ENCODE measurements around the gene VEGFB.
"Not testable (repeated sequence)": the region's sequence is repeated elsewhere in the genome, so short reads cannot be mapped to it uniquely, and the experiment has no call there.

The VEGFB gene

GRCh38 chr11:64232182-64232966, 2.0 kb upstream of the VEGFB start:
- no peak for DNase-seq (ENCODE audit: low read depth)

- no peak for DNase-seq (ENCODE audit: low read depth)
Measured at GRCh38 chr11:64232967-64233315, 1.4 kb upstream of the VEGFB start.

- no peak for DNase-seq (ENCODE audit: low read depth)
Measured at GRCh38 chr11:64234647-64235379, 429 bp downstream of the VEGFB start.

GRCh38 chr11:64235437-64236161, 1.2 kb downstream of the VEGFB start:
- no peak for DNase-seq (ENCODE audit: low read depth)

GRCh38 chr11:64237484-64237951, 3.1 kb downstream of the VEGFB start:
- no peak for DNase-seq (ENCODE audit: low read depth)

GRCh38 chr11:64238076-64238475, 3.7 kb downstream of the VEGFB start:
- DNase-seq (ENCODE audit: low read depth) = no peak

- DNase-seq (ENCODE audit: low read depth) = no peak
Measured at GRCh38 chr11:64238999-64239398, 4.6 kb downstream of the VEGFB start.

- DNase-seq (ENCODE audit: low read depth) = no peak
Measured at GRCh38 chr11:64239662-64240434, 5.5 kb downstream of the VEGFB start.

- peak; percentile 88 for DNase-seq (ENCODE audit: low read depth)
Measured at GRCh38 chr11:64240435-64241240, 6.3 kb downstream of the VEGFB start, which contains the start of gene FKBP2. TSS of gene FKBP2 (plus strand) at chr11:64241095. CDS start at chr11:64242388, 1,293 bp downstream.

GRCh38 chr11:64241241-64241490, 6.8 kb downstream of the VEGFB start:
- DNase-seq (ENCODE audit: low read depth) = peak; percentile 93

- no peak for DNase-seq (ENCODE audit: low read depth)
Measured at GRCh38 chr11:64241491-64242374, 7.3 kb downstream of the VEGFB start.

GRCh38 chr11:64243236-64243854, 9.0 kb downstream of the VEGFB start:
- DNase-seq (ENCODE audit: low read depth) = no peak

GRCh38 chr11:64244107-64244506, 9.7 kb downstream of the VEGFB start:
- DNase-seq (ENCODE audit: low read depth) = no peak

- DNase-seq (ENCODE audit: low read depth) = no peak
Measured at GRCh38 chr11:64244966-64245365, 10.6 kb downstream of the VEGFB start.

- no peak for DNase-seq (ENCODE audit: low read depth)
Measured at GRCh38 chr11:64245401-64245796, 11.0 kb downstream of the VEGFB start.

GRCh38 chr11:64245797-64246620, 11.6 kb downstream of the VEGFB start:
- no peak for DNase-seq (ENCODE audit: low read depth)

GRCh38 chr11:64246621-64246870, 12.2 kb downstream of the VEGFB start:
- not testable (repeated sequence) for DNase-seq (ENCODE audit: low read depth)

GRCh38 chr11:64246871-64247728, 12.7 kb downstream of the VEGFB start, which contains the start of gene PPP1R14B:
TSS of gene PPP1R14B (minus strand) at chr11:64246943. CDS start at chr11:64246673, 270 bp downstream.
- DNase-seq (ENCODE audit: low read depth) = no peak
